Nephron (organoid): ENCODE results near the gene TRAF1.

ENCODE experiments used
- H3K27ac Mint-ChIP-seq, 3 experiments: 2 replicates each; pipeline ENCODE4 v1.8.0; 2020; ENCODE audit warnings: mixed read lengths in 3 of 3, mild to moderate bottlenecking in 2 of 3, moderate library complexity in 1 of 3
- H3K27me3 Mint-ChIP-seq: 2 replicates; pipeline ENCODE4 v1.8.0; 2021; ENCODE audit warnings: low read depth, mild to moderate bottlenecking, moderate library complexity, mixed read lengths
- H3K36me3 Mint-ChIP-seq: 2 replicates; pipeline ENCODE4 v1.8.0; 2020; ENCODE audit warnings: low read depth, mixed read lengths
- H3K4me1 Mint-ChIP-seq: 2 replicates; pipeline ENCODE4 v1.8.0; 2020; ENCODE audit warnings: mixed read lengths
- H3K4me3 Mint-ChIP-seq, 3 experiments: 2 replicates each; pipeline ENCODE4 v1.8.0; 2020; ENCODE audit warnings: mild to moderate bottlenecking in 3 of 3, mixed read lengths in 3 of 3, moderate library complexity in 2 of 3
- H3K9me3 Mint-ChIP-seq: 2 replicates; pipeline ENCODE4 v1.8.0; 2020; ENCODE audit warnings: mixed read lengths
- TF ChIP-seq, protein P1 (sequence below), 3 experiments: fragments of 200-600 bp; sonication (generic); IDR thresholded peaks; one replicate each; pipeline ENCODE4 v1.5.0; 2021; ENCODE audit warnings: antibody characterized with exemption in 3 of 3; ENCODE audit not compliant: unreplicated experiment in 3 of 3

Gene TRAF1

DNA sequence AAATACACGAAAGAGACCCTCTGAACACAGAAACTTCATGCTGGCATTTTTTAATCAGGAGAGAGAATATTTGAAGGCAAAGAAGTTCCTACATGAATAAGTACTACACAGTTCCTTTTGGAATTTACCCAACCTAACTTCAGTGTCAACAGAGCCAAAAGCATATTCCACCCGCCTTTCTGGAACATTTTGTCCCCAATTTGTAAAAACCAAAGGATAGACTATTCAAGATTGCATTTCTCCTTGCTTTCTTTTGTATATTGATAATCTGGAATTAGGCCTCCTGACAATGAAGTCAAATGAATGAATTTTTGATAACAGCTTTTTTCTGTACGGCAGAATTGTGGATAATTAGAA lies 39.4 kb upstream of the TRAF1 start:
- Mint-ChIP-seq H3K4me1 (peaks cover 28% of the 10 kb centered on the region), H3K27ac (peak overlapping the region; percentile 27 to 92 (median 89)), H3K36me3 (peaks cover 12% of the 10 kb centered on the region), H3K27me3 (peaks cover 4% of the 10 kb centered on the region), H3K4me3 (no peak overlapping the region), H3K9me3 (no peaks in the 10 kb centered on the region)
- TF ChIP-seq, protein P1, sequence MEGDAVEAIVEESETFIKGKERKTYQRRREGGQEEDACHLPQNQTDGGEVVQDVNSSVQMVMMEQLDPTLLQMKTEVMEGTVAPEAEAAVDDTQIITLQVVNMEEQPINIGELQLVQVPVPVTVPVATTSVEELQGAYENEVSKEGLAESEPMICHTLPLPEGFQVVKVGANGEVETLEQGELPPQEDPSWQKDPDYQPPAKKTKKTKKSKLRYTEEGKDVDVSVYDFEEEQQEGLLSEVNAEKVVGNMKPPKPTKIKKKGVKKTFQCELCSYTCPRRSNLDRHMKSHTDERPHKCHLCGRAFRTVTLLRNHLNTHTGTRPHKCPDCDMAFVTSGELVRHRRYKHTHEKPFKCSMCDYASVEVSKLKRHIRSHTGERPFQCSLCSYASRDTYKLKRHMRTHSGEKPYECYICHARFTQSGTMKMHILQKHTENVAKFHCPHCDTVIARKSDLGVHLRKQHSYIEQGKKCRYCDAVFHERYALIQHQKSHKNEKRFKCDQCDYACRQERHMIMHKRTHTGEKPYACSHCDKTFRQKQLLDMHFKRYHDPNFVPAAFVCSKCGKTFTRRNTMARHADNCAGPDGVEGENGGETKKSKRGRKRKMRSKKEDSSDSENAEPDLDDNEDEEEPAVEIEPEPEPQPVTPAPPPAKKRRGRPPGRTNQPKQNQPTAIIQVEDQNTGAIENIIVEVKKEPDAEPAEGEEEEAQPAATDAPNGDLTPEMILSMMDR (IDR thresholded peaks at IDR 0.05; ENCODE audit: unreplicated experiment in 3 of 3): no peak

DNA sequence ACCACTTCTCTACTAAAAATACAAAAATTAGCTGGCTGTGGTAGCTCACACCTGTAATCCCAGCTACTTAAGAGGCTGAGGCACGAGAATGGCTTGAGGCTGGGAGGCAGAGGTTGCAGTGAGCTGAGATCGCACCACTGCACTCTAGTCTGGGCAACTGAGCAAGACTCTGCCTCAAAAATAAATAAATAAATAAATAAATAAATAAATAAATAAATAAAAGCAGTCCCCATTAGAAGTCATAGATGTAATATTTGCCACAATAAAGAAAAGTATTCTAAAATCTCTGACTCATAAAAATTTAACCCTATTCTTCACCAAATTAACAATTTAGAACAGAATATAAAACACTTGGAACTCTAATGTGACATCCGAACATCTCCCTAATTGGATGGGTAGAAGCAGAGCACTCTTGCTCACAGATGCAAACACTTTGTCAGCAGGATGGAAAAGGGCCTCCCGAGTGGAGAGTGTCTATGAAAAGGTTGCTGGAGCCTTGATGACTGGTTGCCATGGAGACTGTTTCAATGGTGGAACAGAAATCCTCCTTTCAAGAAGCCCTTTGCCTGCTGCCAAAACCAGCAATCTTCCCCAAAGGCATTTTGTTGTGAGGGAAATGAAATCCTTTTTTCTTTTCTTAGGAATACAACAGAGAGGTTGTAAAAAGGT lies 38.9 kb upstream of the TRAF1 start:
- Mint-ChIP-seq H3K27ac (peak overlapping the region; percentile 27 to 92 (median 89)), H3K36me3 (peaks cover 12% of the 10 kb centered on the region), H3K9me3 (no peaks in the 10 kb centered on the region), H3K4me3 (no peak overlapping the region), H3K4me1 (peaks cover 27% of the 10 kb centered on the region), H3K27me3 (peaks cover 4% of the 10 kb centered on the region)
- TF ChIP-seq, protein P1 (IDR thresholded peaks at IDR 0.05; ENCODE audit: unreplicated experiment in 3 of 3): no peak

DNA sequence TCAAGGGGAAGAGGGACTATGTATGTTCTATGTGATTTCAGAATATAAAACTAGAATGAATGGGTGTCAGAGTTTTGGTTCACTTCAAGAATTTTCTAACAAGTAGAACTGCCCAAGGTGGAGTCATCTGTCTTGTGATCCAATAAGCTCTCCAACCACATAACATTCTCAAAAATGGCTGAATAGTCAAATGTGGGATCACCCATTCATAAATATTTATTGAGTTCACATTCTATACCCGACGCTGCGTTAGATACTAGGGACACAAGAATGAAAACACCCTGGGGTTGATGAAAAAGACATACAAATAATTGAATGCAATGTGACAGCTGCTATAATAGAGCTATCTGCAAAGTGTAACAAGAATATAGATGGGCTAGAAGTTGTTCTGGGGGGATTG lies 35.3 kb upstream of the TRAF1 start:
- no peaks in the 10 kb centered on the region for H3K9me3 Mint-ChIP-seq
- no peak overlapping the region for H3K4me3 Mint-ChIP-seq
- H3K27me3 Mint-ChIP-seq: no peaks in the 10 kb centered on the region
- peaks cover 20% of the 10 kb centered on the region for H3K36me3 Mint-ChIP-seq
- TF ChIP-seq, protein P1 (IDR thresholded peaks at IDR 0.05; ENCODE audit: unreplicated experiment in 3 of 3): no peak
- peaks cover 19% of the 10 kb centered on the region for H3K4me1 Mint-ChIP-seq
- H3K27ac Mint-ChIP-seq: peak overlapping the region in 1 of 3 experiments; percentile 40

DNA sequence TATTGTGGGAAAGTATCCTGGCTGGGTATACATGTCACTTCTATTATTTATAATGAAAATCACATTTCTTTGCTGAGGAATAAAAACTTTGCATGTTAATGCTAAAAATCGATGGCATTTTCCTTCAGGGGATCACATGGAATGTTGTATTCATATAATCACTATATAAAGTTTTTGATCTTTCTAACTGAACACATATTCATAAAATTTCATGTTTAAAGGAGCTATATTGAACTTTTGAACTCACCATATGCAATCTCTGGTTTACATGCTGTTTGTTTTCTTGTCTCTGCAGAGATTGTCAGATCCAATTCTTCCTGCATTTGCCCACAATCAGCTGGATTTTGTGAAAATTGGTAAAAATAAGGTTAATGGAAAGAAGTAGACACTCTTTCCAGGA lies 33.4 kb upstream of the TRAF1 start:
- no peaks in the 10 kb centered on the region for H3K27me3 Mint-ChIP-seq
- peak overlapping the region in 2 of 3 experiments; percentile 29 to 38 for H3K27ac Mint-ChIP-seq
- H3K4me3 Mint-ChIP-seq: no peak overlapping the region
- peaks cover 4% of the 10 kb centered on the region for H3K4me1 Mint-ChIP-seq
- no peaks in the 10 kb centered on the region for H3K9me3 Mint-ChIP-seq
- TF ChIP-seq, protein P1 (IDR thresholded peaks at IDR 0.05; ENCODE audit: unreplicated experiment in 3 of 3): no peak
- peaks cover 20% of the 10 kb centered on the region for H3K36me3 Mint-ChIP-seq

DNA sequence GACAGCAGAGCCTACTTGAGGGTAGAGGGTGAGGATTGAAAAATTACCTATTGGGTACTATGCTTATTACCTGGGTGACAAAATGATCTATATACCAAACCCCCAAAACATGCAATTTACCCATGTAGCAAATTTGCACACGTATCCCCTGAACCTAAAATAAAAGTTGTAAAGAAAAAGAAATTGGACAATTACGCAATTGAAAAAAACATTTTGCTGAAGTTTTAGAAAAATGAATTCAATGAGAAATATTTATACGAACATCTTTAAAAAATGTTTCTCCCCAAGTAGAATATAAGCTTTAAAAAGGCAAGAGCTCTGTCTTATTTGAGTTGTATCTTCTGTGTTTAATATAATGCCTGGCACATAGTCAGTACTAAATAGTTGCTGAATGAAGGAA lies 30.3 kb upstream of the TRAF1 start:
- no peaks in the 10 kb centered on the region for H3K27me3 Mint-ChIP-seq

More for the DNA sequence above, 30.3 kb upstream of the TRAF1 start:
- no peak overlapping the region for H3K27ac Mint-ChIP-seq
- TF ChIP-seq, protein P1 (IDR thresholded peaks at IDR 0.05; ENCODE audit: unreplicated experiment in 3 of 3): no peak
- H3K9me3 Mint-ChIP-seq: no peaks in the 10 kb centered on the region
- H3K4me1 Mint-ChIP-seq: peaks cover 26% of the 10 kb centered on the region
- no peak overlapping the region for H3K4me3 Mint-ChIP-seq
- peaks cover 12% of the 10 kb centered on the region for H3K36me3 Mint-ChIP-seq
